Measurements from ENCODE around the gene CHMP6.

Gene CHMP6

GRCh38 chr17:80998748-80999535, 7.3 kb downstream of the CHMP6 start:
- no peak for TF ChIP-seq ZFX (IDR thresholded peaks at IDR 0.05)
- no peak for TF ChIP-seq CTCF (conservative IDR thresholded peaks at IDR 0.05)
- no peak overlapping the region for H3K27ac ChIP-seq

GRCh38 chr17:80999536-81000333, 8.1 kb downstream of the CHMP6 start:
- no peak for TF ChIP-seq ZFX (IDR thresholded peaks at IDR 0.05)
- TF ChIP-seq CTCF (conservative IDR thresholded peaks at IDR 0.05), result no peak
- H3K27ac ChIP-seq, result no peak overlapping the region

GRCh38 chr17:81000334-81000630, 8.6 kb downstream of the CHMP6 start:
- no peak overlapping the region for H3K27ac ChIP-seq
- TF ChIP-seq ZFX (IDR thresholded peaks at IDR 0.05) (no peak), CTCF (conservative IDR thresholded peaks at IDR 0.05) (no peak)

GRCh38 chr17:81000631-81001357, 9.2 kb downstream of the CHMP6 start:
- H3K27ac ChIP-seq, result no peak overlapping the region
- TF ChIP-seq ZFX (IDR thresholded peaks at IDR 0.05) (no peak), CTCF (conservative IDR thresholded peaks at IDR 0.05) (no peak)

GRCh38 chr17:81002013-81002384, 10.4 kb downstream of the CHMP6 start:
- TF ChIP-seq ZFX (IDR thresholded peaks at IDR 0.05) (no peak), CTCF (conservative IDR thresholded peaks at IDR 0.05) (no peak)

GRCh38 chr17:81002409-81003361, 11.0 kb downstream of the CHMP6 start:
- H3K27ac ChIP-seq, result no peak overlapping the region
- TF ChIP-seq ZFX (IDR thresholded peaks at IDR 0.05) (no peak), CTCF (conservative IDR thresholded peaks at IDR 0.05) (no peak)

More at GRCh38 chr17:81002013-81002384, 10.4 kb downstream of the CHMP6 start:
- H3K27ac ChIP-seq, result no peak overlapping the region
